PC-3 (cell line): ENCODE measurements around the gene MAP3K21.

Experiments
- EZH2 ChIP-seq: fragments of 300-600 bp; sonication (generic); IDR thresholded peaks from one replicate; pipeline ENCODE4 v1.6.1; 2017; ENCODE audit warnings: antibody characterized with exemption, mild to moderate bottlenecking, low read length; ENCODE audit not compliant: unreplicated experiment
- TF ChIP-seq, protein P1 (sequence below): fragments of 300-600 bp; sonication (generic); conservative IDR thresholded peaks from 2 replicates; pipeline ENCODE4 v1.5.1; 2017; ENCODE audit warnings: antibody characterized with exemption, low read depth, mild to moderate bottlenecking, low read length

- TF ChIP-seq, protein P1, sequence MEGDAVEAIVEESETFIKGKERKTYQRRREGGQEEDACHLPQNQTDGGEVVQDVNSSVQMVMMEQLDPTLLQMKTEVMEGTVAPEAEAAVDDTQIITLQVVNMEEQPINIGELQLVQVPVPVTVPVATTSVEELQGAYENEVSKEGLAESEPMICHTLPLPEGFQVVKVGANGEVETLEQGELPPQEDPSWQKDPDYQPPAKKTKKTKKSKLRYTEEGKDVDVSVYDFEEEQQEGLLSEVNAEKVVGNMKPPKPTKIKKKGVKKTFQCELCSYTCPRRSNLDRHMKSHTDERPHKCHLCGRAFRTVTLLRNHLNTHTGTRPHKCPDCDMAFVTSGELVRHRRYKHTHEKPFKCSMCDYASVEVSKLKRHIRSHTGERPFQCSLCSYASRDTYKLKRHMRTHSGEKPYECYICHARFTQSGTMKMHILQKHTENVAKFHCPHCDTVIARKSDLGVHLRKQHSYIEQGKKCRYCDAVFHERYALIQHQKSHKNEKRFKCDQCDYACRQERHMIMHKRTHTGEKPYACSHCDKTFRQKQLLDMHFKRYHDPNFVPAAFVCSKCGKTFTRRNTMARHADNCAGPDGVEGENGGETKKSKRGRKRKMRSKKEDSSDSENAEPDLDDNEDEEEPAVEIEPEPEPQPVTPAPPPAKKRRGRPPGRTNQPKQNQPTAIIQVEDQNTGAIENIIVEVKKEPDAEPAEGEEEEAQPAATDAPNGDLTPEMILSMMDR: no peak
- no peak for TF ChIP-seq EZH2
Measured at GRCh38 chr1:233433436-233434210, 106.1 kb downstream of the MAP3K21 start.
